Hepatic stellate cell (primary cell): Measurements from ENCODE around the gene ADCY3.
"Not testable (repeated sequence)": the region's sequence is repeated elsewhere in the genome, so short reads cannot be mapped to it uniquely, and the experiment has no call there.

ENCODE experiments used
- DNase-seq: peaks from one replicate; pipeline ENCODE4 v3.0.0; 2011; ENCODE audit warnings: low spot score

ADCY3 gene

GRCh38 chr2:24809316-24810007 is 110.6 kb downstream of the ADCY3 start:
- no peak for DNase-seq

- no peak for DNase-seq
Observed at GRCh38 chr2:24806661-24807036, 113.4 kb downstream of the ADCY3 start.

- not testable (repeated sequence) for DNase-seq
Observed at GRCh38 chr2:24805811-24806660, 114.0 kb downstream of the ADCY3 start.

- DNase-seq: not testable (repeated sequence)
Observed at GRCh38 chr2:24800487-24800886, 119.5 kb downstream of the ADCY3 start.

- no peak for DNase-seq
Observed at GRCh38 chr2:24797644-24798043, 122.4 kb downstream of the ADCY3 start.

- peak; percentile 46 for DNase-seq
Observed at GRCh38 chr2:24793761-24794435, 126.1 kb downstream of the ADCY3 start.

- DNase-seq: peak; percentile 97
Observed at GRCh38 chr2:24792874-24793760, 126.9 kb downstream of the ADCY3 start, which contains the start of the genes CENPO and PTRHD1. CENPO (plus strand) TSS chr2:24793425; CDS start chr2:24793920, 495 bp downstream. PTRHD1 (minus strand) TSS chr2:24793391; CDS start chr2:24793377, 14 bp downstream.

- no peak for DNase-seq
Observed at GRCh38 chr2:24792542-24792873, 127.5 kb downstream of the ADCY3 start.

GRCh38 chr2:24791452-24791851 is 128.6 kb downstream of the ADCY3 start:
- no peak for DNase-seq

- DNase-seq: no peak
Observed at GRCh38 chr2:24788816-24789215, 131.2 kb downstream of the ADCY3 start.

- no peak for DNase-seq
Observed at GRCh38 chr2:24787532-24787931, 132.5 kb downstream of the ADCY3 start.

- no peak for DNase-seq
Observed at GRCh38 chr2:24785671-24786321, 134.2 kb downstream of the ADCY3 start.

GRCh38 chr2:24783641-24784040 is 136.4 kb downstream of the ADCY3 start:
- DNase-seq: no peak

GRCh38 chr2:24779116-24779515 is 140.9 kb downstream of the ADCY3 start:
- DNase-seq: no peak

- no peak for DNase-seq
Observed at GRCh38 chr2:24774373-24774772, 145.7 kb downstream of the ADCY3 start.

- DNase-seq: no peak
Observed at GRCh38 chr2:24771764-24772586, 148.1 kb downstream of the ADCY3 start.

- DNase-seq: no peak
Observed at GRCh38 chr2:24771061-24771460, 149.0 kb downstream of the ADCY3 start.
